ENCODE data around the gene GNS. TPM values are rescaled to one million over a fixed set of nuclear protein-coding genes. Genes with fewer than 3 reads are reported as not detected.

The GNS gene
- total and polyA plus RNA-seq, 10 of the 15 experiments (the other 5 are each of a cell fraction or from before 2014, with no cell fraction given): 4.1 to 33.8 (median 19.1) TPM

DNA sequence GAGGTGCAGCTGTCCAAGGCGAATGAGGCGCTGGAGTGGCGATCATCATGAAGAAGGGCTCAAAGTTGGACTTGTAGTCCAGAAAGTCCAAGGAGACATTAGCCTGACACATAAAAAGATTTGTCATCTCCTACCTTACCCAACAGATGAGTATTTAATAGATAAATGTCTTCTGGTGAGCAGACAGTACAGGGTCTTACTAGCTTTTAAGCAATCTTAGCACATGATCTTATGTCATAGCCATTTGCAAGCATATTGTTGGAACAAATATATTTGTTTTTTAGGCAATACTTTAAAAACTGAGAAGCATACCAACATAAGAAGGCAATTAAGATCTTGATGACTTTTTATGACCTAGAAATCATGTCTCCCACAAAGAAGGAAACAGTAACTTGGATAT is 16.0 kb downstream of the GNS start (continued):
- TF ChIP-seq NBN (IDR thresholded peaks at IDR 0.05) (no peak), NR2C1 (IDR thresholded peaks at IDR 0.05) (no peak), CBFB (IDR thresholded peaks at IDR 0.05; ENCODE audit: low read depth) (no peak), ZBED1 (IDR thresholded peaks at IDR 0.05; ENCODE audit: borderline replicate concordance) (no peak), TCF3 (IDR thresholded peaks at IDR 0.05; ENCODE audit: borderline replicate concordance, insufficient read depth, low read depth, low read length) (no peak), PBX3 (IDR thresholded peaks at IDR 0.05; ENCODE audit: insufficient replicate concordance, low read depth, low read length) (no peak), ZBTB33 (IDR thresholded peaks at IDR 0.05) (no peak)

DNA sequence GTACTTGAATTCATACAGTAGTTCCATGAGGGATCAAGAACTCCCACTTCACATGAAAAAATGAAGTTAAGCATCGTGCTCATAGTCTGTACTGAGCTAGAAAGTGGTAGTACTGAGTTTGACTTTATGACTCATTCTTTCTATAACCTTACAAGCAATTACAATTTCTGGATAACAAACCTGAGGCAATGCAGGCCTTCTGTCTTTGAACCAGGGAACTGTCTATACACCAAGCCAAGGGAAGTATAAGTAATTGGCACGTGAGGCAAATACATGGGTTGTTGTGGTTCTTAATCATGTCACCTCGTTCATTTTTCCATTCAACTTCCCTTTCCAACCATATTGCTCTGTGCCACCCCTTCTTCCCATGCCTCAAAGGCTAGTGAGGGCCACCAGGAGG is 16.8 kb downstream of the GNS start:
- H3K4me1 ChIP-seq (ENCODE audit: control insufficient read depth, insufficient read depth, low read length): no peaks in the 10 kb centered on the region
- H3K4me3 ChIP-seq: no peak overlapping the region
- ChIA-PET POLR2A (interaction anchor here (1.5 kb wide), 1 partner anchor 26 kb away, joined by 4 read pairs; no protein-coding TSS in a partner anchor), RAD21 (ENCODE audit: unreplicated experiment) (no interaction called here), SMC1A (ENCODE audit: uncharacterized antibody, unreplicated experiment) (no interaction called here), CTCF (no interaction called here)
- no peak overlapping the region for H3K27ac ChIP-seq (ENCODE audit: control insufficient read depth, insufficient read depth)
- H3K4me2 ChIP-seq (ENCODE audit: control insufficient read depth, insufficient read depth): no peak overlapping the region
- intact Hi-C loops (cut with micrococcal nuclease; ENCODE audit: unreplicated experiment) (no loop called here), in situ Hi-C loops (cut with MboI) (no loop called here)
- ATAC-seq (no peak), DNase-seq (ENCODE audit: low read depth, low spot score) (no peak), FAIRE-seq (no peak)
- H4K20me1 ChIP-seq (ENCODE audit: control insufficient read depth, insufficient read depth): no peaks in the 10 kb centered on the region
- H3K9ac ChIP-seq (ENCODE audit: control insufficient read depth, insufficient read depth, low read length): no peak overlapping the region
- 80% methylated on average over 3 of the region's 3 CpGs for WGBS (ENCODE audit: insufficient coverage, insufficient replicate concordance, low lambda C conversion rate, missing lambda C conversion rate)
- peaks cover 0 to 15% of the 10 kb centered on the region in 2 experiments for H3K36me3 ChIP-seq (ENCODE audit: control insufficient read depth in 2 of 2, insufficient read depth in 2 of 2, low read length in 1 of 2)
- no peak overlapping the region for H2AFZ ChIP-seq (ENCODE audit: control insufficient read depth, low read depth, low read length)
- no TSS peak for BruUV-seq (replicated peaks)
- no peaks in the 10 kb centered on the region for H3K9me3 ChIP-seq (replicated peaks; ENCODE audit: control insufficient read depth, insufficient read depth, low read length)
- H3K27me3 ChIP-seq (replicated peaks in 1 of 2; ENCODE audit: control insufficient read depth in 2 of 2, insufficient read depth in 2 of 2, low read length in 1 of 2): no peaks in the 10 kb centered on the region
- no peaks in the 10 kb centered on the region for H3K79me2 ChIP-seq (ENCODE audit: control insufficient read depth, insufficient read depth, low read length)
- TF ChIP-seq GATAD2B (conservative IDR thresholded peaks at IDR 0.05; ENCODE audit: low read depth) (no peak), ESRRA (IDR thresholded peaks at IDR 0.05; ENCODE audit: low read length) (no peak), PAX5 (IDR thresholded peaks at IDR 0.05; ENCODE audit: borderline replicate concordance, low read depth, low read length) (no peak), POLR2AphosphoS5 (IDR thresholded peaks at IDR 0.05; ENCODE audit: low read length) (no peak), MTA2 (IDR thresholded peaks at IDR 0.05; ENCODE audit: low read depth) (no peak), ZNF622 (IDR thresholded peaks at IDR 0.05) (no peak), TAF1 (IDR thresholded peaks at IDR 0.05; ENCODE audit: borderline replicate concordance, low read depth, low read length) (no peak), POLR2A (IDR thresholded peaks at IDR 0.05; ENCODE audit: low read depth, low read length) (no peak), PML (IDR thresholded peaks at IDR 0.05; ENCODE audit: low read length) (no peak)
- TF ChIP-seq, protein P1, sequence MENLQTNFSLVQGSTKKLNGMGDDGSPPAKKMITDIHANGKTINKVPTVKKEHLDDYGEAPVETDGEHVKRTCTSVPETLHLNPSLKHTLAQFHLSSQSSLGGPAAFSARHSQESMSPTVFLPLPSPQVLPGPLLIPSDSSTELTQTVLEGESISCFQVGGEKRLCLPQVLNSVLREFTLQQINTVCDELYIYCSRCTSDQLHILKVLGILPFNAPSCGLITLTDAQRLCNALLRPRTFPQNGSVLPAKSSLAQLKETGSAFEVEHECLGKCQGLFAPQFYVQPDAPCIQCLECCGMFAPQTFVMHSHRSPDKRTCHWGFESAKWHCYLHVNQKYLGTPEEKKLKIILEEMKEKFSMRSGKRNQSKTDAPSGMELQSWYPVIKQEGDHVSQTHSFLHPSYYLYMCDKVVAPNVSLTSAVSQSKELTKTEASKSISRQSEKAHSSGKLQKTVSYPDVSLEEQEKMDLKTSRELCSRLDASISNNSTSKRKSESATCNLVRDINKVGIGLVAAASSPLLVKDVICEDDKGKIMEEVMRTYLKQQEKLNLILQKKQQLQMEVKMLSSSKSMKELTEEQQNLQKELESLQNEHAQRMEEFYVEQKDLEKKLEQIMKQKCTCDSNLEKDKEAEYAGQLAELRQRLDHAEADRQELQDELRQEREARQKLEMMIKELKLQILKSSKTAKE (IDR thresholded peaks at IDR 0.05; ENCODE audit: low read depth, poor library complexity, severe bottlenecking): no peak

Measured in GM12878 (cell line).